Smooth muscle cell (in vitro differentiated cells): ENCODE data around the gene IFTAP. TPM values are rescaled to one million over a fixed set of nuclear protein-coding genes. Genes with fewer than 3 reads are reported as not detected.

Source experiments
- DNase-seq: peaks from one replicate; lab custom pipeline; 2025; ENCODE audit not compliant: unreplicated experiment; lab: John Stamatoyannopoulos, UW
- H2AFZ ChIP-seq: fragments of 200-600 bp; sonication (generic); 2 replicates; pipeline ENCODE4 v1.6.0; 2016; ENCODE audit warnings: antibody characterized with exemption, low read depth, mild to moderate bottlenecking
- H3F3A ChIP-seq: fragments of 200-600 bp; sonication (generic); 2 replicates; pipeline ENCODE4 v1.6.0; 2017; ENCODE audit warnings: antibody characterized with exemption, low read depth
- H3K27ac ChIP-seq: fragments of 200-600 bp; sonication (generic); 2 replicates; pipeline ENCODE4 v1.5.1; 2016; ENCODE audit warnings: low read depth, mild to moderate bottlenecking
- H3K27me3 ChIP-seq: fragments of 200-600 bp; sonication (generic); 2 replicates; pipeline ENCODE4 v1.6.1; 2016; ENCODE audit warnings: low read depth, mild to moderate bottlenecking
- H3K36me3 ChIP-seq: fragments of 200-600 bp; sonication (generic); 2 replicates; pipeline ENCODE4 v1.5.1; 2016; ENCODE audit warnings: low read depth
- H3K4me1 ChIP-seq: fragments of 200-600 bp; sonication (generic); 2 replicates; pipeline ENCODE4 v1.5.1; 2016; ENCODE audit warnings: low read depth
- H3K4me2 ChIP-seq: fragments of 200-600 bp; sonication (generic); 2 replicates; pipeline ENCODE4 v1.6.0; 2016; ENCODE audit warnings: mild to moderate bottlenecking
- H3K4me3 ChIP-seq: fragments of 200-600 bp; sonication (generic); 2 replicates; pipeline ENCODE4 v1.5.1; 2016; ENCODE audit warnings: mild to moderate bottlenecking
- H3K79me2 ChIP-seq: fragments of 200-600 bp; sonication (generic); 2 replicates; pipeline ENCODE4 v1.6.0; 2016; ENCODE audit warnings: low read depth, mild to moderate bottlenecking
- H3K9ac ChIP-seq: fragments of 200-600 bp; sonication (generic); 2 replicates; pipeline ENCODE4 v1.6.0; 2016; ENCODE audit warnings: low read depth
- H3K9me3 ChIP-seq: fragments of 200-600 bp; sonication (generic); replicated peaks from 2 replicates; pipeline ENCODE4 v1.5.1; 2016; ENCODE audit warnings: low read depth
- H4K20me1 ChIP-seq: fragments of 200-600 bp; sonication (generic); 2 replicates; pipeline ENCODE4 v1.6.0; 2016; ENCODE audit warnings: low read depth
- CTCF ChIP-seq: fragments of 200-600 bp; sonication (generic); IDR thresholded peaks from 2 replicates; pipeline ENCODE4 v1.5.1; 2017; ENCODE audit warnings: borderline replicate concordance, mild to moderate bottlenecking, antibody characterized with exemption; ENCODE audit not compliant: insufficient read depth, poor library complexity, severe bottlenecking
- WGBS: methylation state at CpG from one replicate; pipeline ENCODE4 v1.1.7; 2016; ENCODE audit warnings: low lambda C conversion rate; 5-methylcytosine and 5-hydroxymethylcytosine counted together
- polyA plus RNA-seq: library from polyadenylated mRNA; unstranded; fragments of >200 nt; fragmentation: Nextera tagmentation; extraction: Ambion mirVana; gene quantifications from 2 replicates; pipeline ENCODE4 v1.2.1, GENCODE V29; 2016
- total RNA-seq: library from RNA; depleted of rRNA; stranded (reverse); fragments of >200 nt; gene quantifications from 2 replicates; pipeline ENCODE4 v1.2.3, GENCODE V29; 2014

The IFTAP gene
- total and polyA plus RNA-seq, 2 experiments from 2014 or later, result 17.8 to 33.1 TPM

GRCh38 chr11:36695111-36695510 is 100.8 kb downstream of the IFTAP start:
- Histone ChIP-seq H3K4me1 (no peaks in the 10 kb centered on the region), H3K79me2 (no peaks in the 10 kb centered on the region), H3K27ac (no peak overlapping the region), H3K27me3 (no peaks in the 10 kb centered on the region), H3K36me3 (no peaks in the 10 kb centered on the region), H3K4me2 (no peak overlapping the region), H4K20me1 (no peaks in the 10 kb centered on the region), H2AFZ (no peak overlapping the region), H3F3A (no peaks in the 10 kb centered on the region), H3K9me3 (no peaks in the 10 kb centered on the region), H3K9ac (no peak overlapping the region), H3K4me3 (no peak overlapping the region)
- no peak for TF ChIP-seq CTCF
- DNase-seq, result no peak

GRCh38 chr11:36695571-36695970 is 101.3 kb downstream of the IFTAP start:
- Histone ChIP-seq H3K27ac (no peak overlapping the region), H3K4me1 (no peaks in the 10 kb centered on the region), H2AFZ (no peak overlapping the region), H3K4me2 (no peak overlapping the region), H3K4me3 (no peak overlapping the region), H3K36me3 (no peaks in the 10 kb centered on the region), H3K79me2 (no peaks in the 10 kb centered on the region), H3K9ac (no peak overlapping the region), H3F3A (no peaks in the 10 kb centered on the region), H3K9me3 (no peaks in the 10 kb centered on the region), H3K27me3 (no peaks in the 10 kb centered on the region), H4K20me1 (no peaks in the 10 kb centered on the region)
- TF ChIP-seq CTCF, result no peak
- DNase-seq, result no peak
- 79% methylated on average over 6 of the region's 6 CpGs for WGBS

- H4K20me1 ChIP-seq, result no peaks in the 10 kb centered on the region
- H2AFZ ChIP-seq, result no peak overlapping the region
- no peak for DNase-seq
- H3K9ac ChIP-seq, result no peak overlapping the region
- H3K27ac ChIP-seq, result no peak overlapping the region
- no peaks in the 10 kb centered on the region for H3K79me2 ChIP-seq
- 53% methylated on average over 6 of the region's 6 CpGs for WGBS
- no peak overlapping the region for H3K4me3 ChIP-seq
- no peaks in the 10 kb centered on the region for H3K36me3 ChIP-seq
- H3K9me3 ChIP-seq, result no peaks in the 10 kb centered on the region
- TF ChIP-seq CTCF, result no peak
- no peaks in the 10 kb centered on the region for H3F3A ChIP-seq
- no peaks in the 10 kb centered on the region for H3K4me1 ChIP-seq
- H3K27me3 ChIP-seq, result no peaks in the 10 kb centered on the region
- H3K4me2 ChIP-seq, result no peak overlapping the region
These were observed 102.2 kb downstream of the IFTAP start for GRCh38 chr11:36696550-36696949.

- no peak for DNase-seq
- no peak for TF ChIP-seq CTCF
- Histone ChIP-seq H3K36me3 (no peaks in the 10 kb centered on the region), H3K9me3 (no peaks in the 10 kb centered on the region), H2AFZ (no peak overlapping the region), H4K20me1 (no peaks in the 10 kb centered on the region), H3F3A (no peaks in the 10 kb centered on the region), H3K4me1 (no peaks in the 10 kb centered on the region), H3K4me3 (no peak overlapping the region), H3K27me3 (no peaks in the 10 kb centered on the region), H3K9ac (no peak overlapping the region), H3K79me2 (no peaks in the 10 kb centered on the region), H3K27ac (no peak overlapping the region), H3K4me2 (no peak overlapping the region)
- 76% methylated on average over 6 of the region's 6 CpGs for WGBS
These were observed 105.0 kb downstream of the IFTAP start for GRCh38 chr11:36699271-36699670.
